Occipital lobe (tissue), 2 donors: Measurements from ENCODE around the gene RNASE7. TPM values are rescaled to one million over a fixed set of nuclear protein-coding genes. Genes with fewer than 3 reads are reported as not detected.
"Not testable (repeated sequence)": the region's sequence is repeated elsewhere in the genome, so short reads cannot be mapped to it uniquely, and the experiment has no call there.

Source experiments
- DNase-seq: peaks from one replicate; lab custom pipeline; 2025; lab: John Stamatoyannopoulos, UW
- total RNA-seq: library from RNA; depleted of rRNA; stranded (reverse); fragments of >200 nt; gene quantifications from one replicate; pipeline ENCODE4 v1.2.3, GENCODE V29; 2014

The RNASE7 gene, protein sequence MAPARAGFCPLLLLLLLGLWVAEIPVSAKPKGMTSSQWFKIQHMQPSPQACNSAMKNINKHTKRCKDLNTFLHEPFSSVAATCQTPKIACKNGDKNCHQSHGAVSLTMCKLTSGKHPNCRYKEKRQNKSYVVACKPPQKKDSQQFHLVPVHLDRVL
- not detected for total RNA-seq

DNA sequence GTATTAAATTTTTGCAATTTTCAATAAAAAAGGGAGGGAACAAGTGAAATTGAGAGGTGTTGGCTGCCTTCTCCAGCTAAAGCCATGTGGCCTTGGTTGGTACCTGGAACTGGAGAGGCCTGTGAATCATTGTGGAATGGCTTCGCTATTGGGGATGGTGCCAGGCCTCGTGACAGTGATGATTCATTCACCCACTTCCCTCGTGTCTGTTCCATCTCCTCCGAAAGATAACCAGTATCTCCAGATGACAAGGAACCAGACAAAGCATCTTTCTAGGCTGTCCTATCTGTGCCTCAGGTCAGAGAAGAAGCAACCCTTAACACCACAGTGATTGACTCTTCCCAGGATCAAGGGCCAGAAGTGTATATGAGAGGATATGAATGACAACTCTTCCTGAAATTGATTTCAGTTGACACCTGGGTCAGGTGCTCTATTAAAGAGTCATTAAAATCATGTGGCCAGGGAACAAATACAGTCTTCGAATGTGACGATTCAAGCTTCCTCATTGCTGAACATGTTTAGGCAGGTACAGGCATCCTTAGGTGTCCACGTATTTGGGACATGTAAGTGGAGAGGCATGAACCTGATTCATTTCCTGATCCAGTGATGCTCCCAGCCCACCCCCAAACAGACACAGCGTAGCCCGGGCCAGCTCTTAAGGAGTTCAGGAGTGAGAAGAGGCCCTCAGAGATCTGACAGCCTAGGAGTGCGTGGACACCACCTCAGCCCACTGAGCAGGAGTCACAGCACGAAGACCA, at the start of gene RNASE7:
Gene RNASE7, plus strand, starts transcription at position 687 of the 758 bp plus-strand sequence. CDS start 631 bp downstream, outside the sequence.
- peak; percentile 5 for DNase-seq

- DNase-seq, result no peak
Observed at GRCh38 chr14:20996521-20996920, 45.6 kb upstream of the RNASE7 start.

- no peak for DNase-seq
Observed at GRCh38 chr14:20997115-20997514, 45.0 kb upstream of the RNASE7 start.

GRCh38 chr14:20997564-20997963, 44.6 kb upstream of the RNASE7 start:
- no peak for DNase-seq

GRCh38 chr14:20998139-20998538, 44.0 kb upstream of the RNASE7 start:
- DNase-seq, result no peak

GRCh38 chr14:20998674-20999366, 43.3 kb upstream of the RNASE7 start, which contains the start of gene SLC39A2:
SLC39A2 (plus strand) TSS chr14:20999293; CDS start chr14:20999447, 154 bp downstream.
- DNase-seq, result no peak

DNA sequence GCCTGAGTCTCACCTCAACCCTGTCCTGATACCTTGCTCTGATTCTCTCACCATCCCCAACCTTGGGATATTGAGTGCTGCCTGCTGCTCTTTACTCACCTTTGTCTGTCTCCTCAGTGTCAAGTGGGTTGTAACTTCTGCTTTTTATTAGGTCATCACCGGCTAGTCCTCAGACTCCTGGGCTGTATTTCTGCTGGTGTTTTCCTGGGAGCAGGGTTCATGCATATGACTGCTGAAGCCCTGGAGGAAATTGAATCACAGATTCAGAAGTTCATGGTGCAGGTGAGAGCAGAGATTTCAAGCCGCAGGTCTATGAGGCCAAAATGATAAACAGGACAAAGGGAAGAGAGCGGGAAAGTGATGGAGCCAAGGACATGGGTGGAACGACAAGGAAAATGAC, 42.6 kb upstream of the RNASE7 start:
- DNase-seq, result no peak

DNA sequence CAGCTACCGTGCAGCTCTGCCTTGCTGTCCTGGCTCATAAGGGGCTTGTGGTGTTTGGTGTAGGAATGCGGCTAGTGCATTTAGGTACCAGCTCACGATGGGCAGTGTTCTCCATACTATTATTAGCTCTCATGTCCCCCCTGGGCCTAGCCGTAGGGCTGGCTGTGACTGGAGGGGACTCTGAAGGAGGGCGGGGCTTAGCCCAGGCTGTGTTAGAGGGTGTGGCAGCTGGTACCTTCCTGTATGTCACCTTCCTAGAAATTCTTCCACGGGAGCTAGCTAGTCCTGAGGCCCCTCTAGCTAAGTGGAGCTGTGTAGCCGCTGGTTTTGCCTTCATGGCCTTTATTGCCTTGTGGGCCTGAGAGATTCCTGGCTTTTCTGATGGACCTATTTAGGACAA, 40.9 kb upstream of the RNASE7 start:
- DNase-seq, result no peak

GRCh38 chr14:21003788-21004346, 38.3 kb upstream of the RNASE7 start:
- no peak for DNase-seq

DNA sequence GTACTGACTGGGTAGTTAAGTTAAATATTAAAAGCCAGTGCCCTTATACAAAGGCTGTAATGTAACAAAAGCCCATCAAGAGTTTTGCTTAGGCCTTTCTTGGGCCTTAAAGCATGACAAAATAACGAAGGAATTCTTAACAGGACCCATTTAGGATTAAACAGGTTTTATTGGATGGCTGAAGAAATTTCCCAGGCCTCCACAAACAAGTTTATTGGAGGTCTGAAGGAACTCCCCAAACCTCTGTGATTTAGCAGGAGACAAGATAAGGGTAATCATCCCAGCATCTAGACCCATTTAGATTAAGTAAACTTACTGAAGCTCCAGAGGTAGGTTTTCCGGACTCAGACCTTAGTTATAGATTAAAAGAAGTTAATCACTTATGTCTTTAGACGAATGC, 32.4 kb upstream of the RNASE7 start:
- DNase-seq, result not testable (repeated sequence)

DNA sequence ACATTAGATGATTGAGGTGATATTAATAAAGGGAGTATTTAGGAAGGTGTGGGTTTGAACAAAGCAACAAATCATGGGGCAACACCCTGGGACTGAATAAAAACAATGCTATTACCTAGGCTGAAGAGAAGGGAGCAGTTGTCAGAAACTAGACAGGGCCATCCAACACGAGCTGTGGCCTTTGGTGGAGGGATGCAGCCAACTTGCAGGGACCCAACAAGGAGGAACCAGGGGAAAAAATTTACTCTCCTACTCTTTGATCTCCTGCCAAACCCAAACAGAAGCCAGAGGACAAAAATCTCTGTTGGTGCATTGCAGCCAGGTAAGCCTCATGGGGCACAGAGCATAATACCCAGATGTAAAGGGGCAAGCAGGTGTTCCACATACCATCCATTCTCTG, 31.0 kb upstream of the RNASE7 start:
- DNase-seq, result no peak

- peak; percentile 81 for DNase-seq
Observed at GRCh38 chr14:21014761-21015190, 27.4 kb upstream of the RNASE7 start.

- DNase-seq, result no peak
Observed at GRCh38 chr14:21015312-21015711, 26.9 kb upstream of the RNASE7 start.

DNA sequence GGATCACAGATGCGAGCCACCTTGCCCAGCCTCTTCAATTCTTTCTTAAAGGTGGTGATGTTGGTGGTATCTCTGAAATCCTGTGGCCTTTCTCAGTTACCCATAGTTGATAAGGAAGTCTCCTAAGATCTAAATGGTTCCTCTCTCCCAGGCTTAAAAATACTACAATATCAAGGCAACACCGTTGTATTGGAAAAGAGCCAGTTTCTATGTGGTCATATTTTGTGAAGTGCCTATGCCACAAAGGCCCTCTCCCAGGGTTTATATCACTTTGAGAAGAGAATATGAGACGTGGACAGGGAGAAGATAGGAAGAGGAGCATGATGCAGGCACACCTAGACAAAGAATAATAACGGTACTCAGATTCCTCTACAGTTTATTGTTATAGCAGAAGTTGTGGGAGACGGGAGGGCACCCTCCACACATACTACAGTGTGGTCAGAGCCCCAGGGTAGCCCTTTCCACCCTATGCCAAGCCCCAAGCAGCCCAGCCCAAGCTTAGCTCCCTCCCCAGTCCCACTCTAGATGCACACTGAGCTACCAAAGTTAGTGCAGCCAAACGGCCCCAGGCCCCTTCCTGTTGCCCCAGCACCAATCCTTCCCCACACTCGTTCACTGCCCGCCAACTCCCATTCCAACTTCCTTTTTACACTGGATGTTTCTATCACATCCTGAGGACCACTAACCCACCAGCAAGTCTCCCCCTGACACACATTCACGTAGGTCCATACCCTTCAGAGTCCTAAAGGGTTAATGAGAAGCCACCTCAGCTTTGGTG, 25.6 kb upstream of the RNASE7 start:
- no peak for DNase-seq

GRCh38 chr14:21017528-21018245, 24.5 kb upstream of the RNASE7 start:
- DNase-seq, result no peak

- DNase-seq, result no peak
Observed at GRCh38 chr14:21018286-21018685, 23.9 kb upstream of the RNASE7 start.

- DNase-seq, result no peak
Observed at GRCh38 chr14:21018781-21019180, 23.4 kb upstream of the RNASE7 start.

DNA sequence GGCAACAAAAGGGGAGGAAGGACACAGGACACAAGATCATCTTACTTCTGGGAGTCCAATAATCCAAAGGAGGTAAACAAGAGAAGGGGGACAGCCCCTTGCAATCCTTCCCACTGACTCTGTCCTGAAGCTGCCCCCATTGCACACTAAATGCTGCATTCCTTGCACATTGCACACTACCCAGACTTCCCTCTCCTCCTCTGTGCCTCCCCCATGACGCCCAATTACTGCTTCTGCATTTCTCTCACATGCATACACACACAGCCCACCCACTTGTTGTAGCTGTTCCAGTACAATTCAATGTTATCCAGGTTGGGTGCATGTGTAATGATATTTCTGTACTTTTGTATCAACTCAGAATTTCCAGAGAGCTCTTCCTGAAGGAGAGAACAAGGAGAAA, 22.8 kb upstream of the RNASE7 start:
- no peak for DNase-seq

DNA sequence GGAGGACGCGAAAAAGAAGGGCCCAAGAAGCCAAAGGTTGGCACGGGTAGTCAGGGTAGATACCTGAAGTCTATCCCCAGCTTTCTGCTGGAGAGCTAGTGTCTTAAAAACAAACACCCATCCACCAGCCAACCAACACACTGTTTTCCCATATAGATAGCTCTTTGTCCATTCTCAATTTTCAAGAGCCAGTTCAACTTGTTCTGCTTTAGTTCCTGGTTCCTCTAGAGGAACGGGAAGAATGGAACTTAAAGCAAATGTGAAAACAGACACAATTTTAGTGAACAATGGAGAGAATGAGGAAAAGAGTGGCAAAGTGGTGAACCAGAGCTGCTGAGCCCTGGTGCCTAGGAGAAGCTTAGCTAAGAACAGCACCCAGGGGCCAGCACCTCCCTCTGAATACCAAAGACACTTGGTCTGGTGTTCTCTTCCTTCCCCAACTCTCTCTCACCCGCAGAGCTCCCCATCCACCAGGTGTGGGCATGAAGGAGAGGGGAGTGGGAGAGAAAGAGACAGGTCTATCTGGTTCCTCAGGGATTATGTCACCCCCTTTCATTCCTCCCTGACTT, 21.1 kb upstream of the RNASE7 start:
- no peak for DNase-seq

GRCh38 chr14:21022686-21023085, 19.5 kb upstream of the RNASE7 start:
- DNase-seq, result no peak
